Measurements from ENCODE around the gene TBC1D9. TPM values are rescaled to one million over a fixed set of nuclear protein-coding genes. Genes with fewer than 3 reads are reported as not detected.
A peak's percentile ranks its signal among the peaks of the same experiment; 100 is the strongest.

Gene TBC1D9
- total RNA-seq, 1 experiment from 2014 or later: not detected

DNA sequence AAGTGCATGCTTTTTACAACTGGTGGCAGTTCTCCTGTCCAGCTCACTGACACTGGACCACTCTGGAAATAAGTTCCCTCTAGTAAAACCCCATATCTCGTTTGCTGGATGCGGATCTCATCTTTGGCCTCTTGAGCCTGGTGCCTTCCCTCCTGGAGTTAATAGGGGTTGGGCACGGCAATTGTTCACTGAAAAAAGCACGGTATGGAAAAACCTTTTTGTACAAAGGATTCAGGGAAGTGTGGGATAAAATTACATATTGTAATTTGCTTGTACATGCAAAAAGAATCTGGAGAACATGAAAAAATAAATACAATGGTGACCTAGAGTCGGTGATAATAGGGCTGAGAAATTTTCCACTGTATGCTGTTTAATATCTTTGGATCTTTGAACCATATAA lies 30.6 kb downstream of the TBC1D9 start:
- no peak for DNase-seq
- no peak overlapping the region for H3K4me3 ChIP-seq (ENCODE audit: low read length)
- H2AFZ ChIP-seq (ENCODE audit: low read length): no peak overlapping the region
- no peaks in the 10 kb centered on the region for H3K27me3 ChIP-seq (ENCODE audit: low read length)
- no peaks in the 10 kb centered on the region for H4K20me1 ChIP-seq (ENCODE audit: insufficient read depth, low read depth, low read length)
- H3K4me2 ChIP-seq (ENCODE audit: low read depth, low read length, poor library complexity, severe bottlenecking): no peak overlapping the region
- no peak overlapping the region for H3K9ac ChIP-seq (ENCODE audit: low read length)
- no peaks in the 10 kb centered on the region for H3K79me2 ChIP-seq (ENCODE audit: low read length)
- H3K4me1 ChIP-seq (ENCODE audit: low read length): peaks cover 10% of the 10 kb centered on the region
- H3K9me2 ChIP-seq (replicated peaks; ENCODE audit: insufficient read depth, low read length): no peaks in the 10 kb centered on the region
- H3K27ac ChIP-seq (ENCODE audit: low read length): no peak overlapping the region
- H3K9me3 ChIP-seq (ENCODE audit: low read length): no peaks in the 10 kb centered on the region
- H3K36me3 ChIP-seq (ENCODE audit: insufficient read depth, low read length): no peaks in the 10 kb centered on the region

DNA sequence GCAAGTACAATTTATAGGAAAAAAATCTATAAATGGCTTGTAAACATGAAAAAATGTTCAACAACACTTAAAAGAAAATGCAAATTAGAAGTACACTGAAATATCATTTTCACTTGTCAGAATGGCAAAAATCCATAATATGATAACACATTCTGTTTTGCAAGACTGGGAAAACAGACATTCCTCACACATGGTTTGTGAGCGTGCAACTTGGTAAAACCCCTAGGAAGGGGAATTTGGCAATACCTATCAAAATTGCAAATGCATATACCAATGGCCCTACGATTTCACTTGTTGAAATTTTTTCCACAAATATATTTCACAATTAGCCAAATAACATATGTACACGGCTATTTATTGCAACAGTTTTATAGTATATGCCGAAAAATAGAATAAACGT lies 31.4 kb downstream of the TBC1D9 start:
- peaks cover 16% of the 10 kb centered on the region for H3K4me1 ChIP-seq (ENCODE audit: low read length)
- H3K4me3 ChIP-seq (ENCODE audit: low read length): no peak overlapping the region
- H3K27ac ChIP-seq (ENCODE audit: low read length): no peak overlapping the region
- H4K20me1 ChIP-seq (ENCODE audit: insufficient read depth, low read depth, low read length): no peaks in the 10 kb centered on the region
- H3K4me2 ChIP-seq (ENCODE audit: low read depth, low read length, poor library complexity, severe bottlenecking): no peak overlapping the region
- H2AFZ ChIP-seq (ENCODE audit: low read length): no peak overlapping the region
- H3K9me3 ChIP-seq (ENCODE audit: low read length): no peaks in the 10 kb centered on the region
- no peaks in the 10 kb centered on the region for H3K27me3 ChIP-seq (ENCODE audit: low read length)
- no peaks in the 10 kb centered on the region for H3K79me2 ChIP-seq (ENCODE audit: low read length)
- H3K36me3 ChIP-seq (ENCODE audit: insufficient read depth, low read length): no peaks in the 10 kb centered on the region
- H3K9me2 ChIP-seq (replicated peaks; ENCODE audit: insufficient read depth, low read length): no peaks in the 10 kb centered on the region
- H3K9ac ChIP-seq (ENCODE audit: low read length): no peak overlapping the region
- no peak for DNase-seq

DNA sequence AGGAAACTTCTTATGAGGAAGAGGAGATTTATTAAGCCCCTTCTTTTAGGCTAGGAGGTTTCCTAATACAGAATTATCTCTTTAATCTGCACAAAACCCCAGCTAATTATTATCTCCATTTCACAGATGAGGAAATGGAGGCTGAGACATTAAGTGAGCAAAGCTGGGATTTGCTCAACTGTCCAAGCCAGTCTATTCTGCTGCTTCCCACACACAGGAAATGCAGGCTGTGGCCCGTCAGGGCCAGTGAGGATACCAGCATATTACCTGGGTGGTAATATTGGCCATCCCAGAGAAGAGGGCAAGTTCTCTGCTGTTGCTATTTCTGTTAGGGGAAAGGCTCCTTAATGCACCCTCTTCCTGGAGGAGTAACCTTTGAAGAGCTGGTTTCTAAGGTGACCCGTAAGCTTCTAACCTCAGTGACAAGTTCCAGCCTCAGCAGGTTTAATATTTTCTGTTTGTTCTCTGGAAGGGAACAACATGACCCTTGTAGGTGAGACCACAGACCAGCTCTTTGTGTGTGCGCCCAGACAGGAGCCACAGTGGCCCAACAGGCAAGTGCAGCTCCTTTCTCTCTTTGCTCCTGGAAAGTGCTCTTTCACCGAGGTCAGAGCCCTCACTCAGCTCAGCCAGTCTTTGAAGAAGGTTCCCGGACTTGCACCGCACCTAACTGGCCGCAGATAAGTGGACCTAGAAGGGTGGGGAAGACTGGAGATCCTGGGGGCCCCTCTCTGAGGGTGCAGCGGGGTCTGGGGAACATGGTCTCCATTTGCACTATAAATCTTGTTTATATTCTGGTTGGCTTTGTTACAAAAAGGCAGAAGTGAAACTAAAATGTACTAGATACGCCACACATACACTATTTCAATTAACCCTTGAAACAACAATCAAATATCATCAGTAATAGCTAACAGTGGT lies 35.5 kb downstream of the TBC1D9 start:
- peaks cover 26% of the 10 kb centered on the region for H3K4me1 ChIP-seq (ENCODE audit: low read length)
- H3K27me3 ChIP-seq (ENCODE audit: low read length): no peaks in the 10 kb centered on the region
- peak overlapping the region; percentile 21 for H3K4me2 ChIP-seq (ENCODE audit: low read depth, low read length, poor library complexity, severe bottlenecking)
- H3K27ac ChIP-seq (ENCODE audit: low read length): no peak overlapping the region
- peak; percentile 47 for DNase-seq
- no peaks in the 10 kb centered on the region for H3K9me2 ChIP-seq (replicated peaks; ENCODE audit: insufficient read depth, low read length)
- no peaks in the 10 kb centered on the region for H4K20me1 ChIP-seq (ENCODE audit: insufficient read depth, low read depth, low read length)
- H3K4me3 ChIP-seq (ENCODE audit: low read length): peak overlapping the region; percentile 10; the same call in 1 of the 2 replicates
- H3K9me3 ChIP-seq (ENCODE audit: low read length): no peaks in the 10 kb centered on the region
- no peaks in the 10 kb centered on the region for H3K36me3 ChIP-seq (ENCODE audit: insufficient read depth, low read length)
- H3K79me2 ChIP-seq (ENCODE audit: low read length): no peaks in the 10 kb centered on the region
- H2AFZ ChIP-seq (ENCODE audit: low read length): peak overlapping the region; percentile 16; the same call in 1 of the 2 replicates
- no peak overlapping the region for H3K9ac ChIP-seq (ENCODE audit: low read length)

GRCh38 chr4:140719686-140720085 lies 36.5 kb downstream of the TBC1D9 start:
- Histone ChIP-seq H2AFZ (ENCODE audit: low read length) (no peak overlapping the region), H3K36me3 (ENCODE audit: insufficient read depth, low read length) (no peaks in the 10 kb centered on the region), H3K4me3 (ENCODE audit: low read length) (no peak overlapping the region), H3K9me2 (replicated peaks; ENCODE audit: insufficient read depth, low read length) (no peaks in the 10 kb centered on the region), H4K20me1 (ENCODE audit: insufficient read depth, low read depth, low read length) (no peaks in the 10 kb centered on the region), H3K9me3 (ENCODE audit: low read length) (no peaks in the 10 kb centered on the region), H3K4me2 (ENCODE audit: low read depth, low read length, poor library complexity, severe bottlenecking) (no peak overlapping the region), H3K4me1 (ENCODE audit: low read length) (peaks cover 26% of the 10 kb centered on the region), H3K27me3 (ENCODE audit: low read length) (no peaks in the 10 kb centered on the region), H3K79me2 (ENCODE audit: low read length) (no peaks in the 10 kb centered on the region), H3K27ac (ENCODE audit: low read length) (no peak overlapping the region), H3K9ac (ENCODE audit: low read length) (no peak overlapping the region)
- no peak for DNase-seq

GRCh38 chr4:140719022-140719421 lies 37.2 kb downstream of the TBC1D9 start:
- no peak overlapping the region for H3K4me2 ChIP-seq (ENCODE audit: low read depth, low read length, poor library complexity, severe bottlenecking)
- H3K36me3 ChIP-seq (ENCODE audit: insufficient read depth, low read length): no peaks in the 10 kb centered on the region
- peaks cover 26% of the 10 kb centered on the region for H3K4me1 ChIP-seq (ENCODE audit: low read length)
- no peak overlapping the region for H3K9ac ChIP-seq (ENCODE audit: low read length)
- no peak for DNase-seq
- H3K9me2 ChIP-seq (replicated peaks; ENCODE audit: insufficient read depth, low read length): no peaks in the 10 kb centered on the region
- no peaks in the 10 kb centered on the region for H3K27me3 ChIP-seq (ENCODE audit: low read length)
- H3K79me2 ChIP-seq (ENCODE audit: low read length): no peaks in the 10 kb centered on the region
- H3K4me3 ChIP-seq (ENCODE audit: low read length): no peak overlapping the region
- H2AFZ ChIP-seq (ENCODE audit: low read length): no peak overlapping the region
- H3K27ac ChIP-seq (ENCODE audit: low read length): no peak overlapping the region
- no peaks in the 10 kb centered on the region for H4K20me1 ChIP-seq (ENCODE audit: insufficient read depth, low read depth, low read length)
- H3K9me3 ChIP-seq (ENCODE audit: low read length): no peaks in the 10 kb centered on the region

GRCh38 chr4:140718241-140718952 lies 37.8 kb downstream of the TBC1D9 start:
- no peak overlapping the region for H3K4me2 ChIP-seq (ENCODE audit: low read depth, low read length, poor library complexity, severe bottlenecking)

DNA sequence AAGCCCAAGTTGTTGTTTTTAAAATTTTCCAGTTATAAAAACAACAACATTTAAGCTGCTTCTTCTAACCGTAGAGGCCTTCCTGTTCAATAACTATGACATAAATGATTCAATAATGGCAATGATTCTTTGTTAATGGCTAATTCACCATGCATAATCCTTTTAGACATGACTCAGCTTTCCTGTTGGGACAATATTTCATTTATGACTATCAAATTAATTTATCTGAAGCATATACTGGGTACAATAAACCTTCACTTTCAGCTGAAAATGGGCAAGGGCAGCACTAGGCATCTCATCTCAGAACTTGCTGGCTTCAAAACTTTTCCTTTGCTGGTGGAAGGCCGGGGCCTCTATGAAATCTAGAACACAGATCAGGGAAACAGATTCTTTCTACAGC lies 38.9 kb downstream of the TBC1D9 start:
- no peak overlapping the region for H3K4me3 ChIP-seq (ENCODE audit: low read length)
- H2AFZ ChIP-seq (ENCODE audit: low read length): no peak overlapping the region
- H4K20me1 ChIP-seq (ENCODE audit: insufficient read depth, low read depth, low read length): no peaks in the 10 kb centered on the region
- H3K4me1 ChIP-seq (ENCODE audit: low read length): peaks cover 26% of the 10 kb centered on the region
- no peaks in the 10 kb centered on the region for H3K79me2 ChIP-seq (ENCODE audit: low read length)
- H3K4me2 ChIP-seq (ENCODE audit: low read depth, low read length, poor library complexity, severe bottlenecking): no peak overlapping the region
- H3K9me3 ChIP-seq (ENCODE audit: low read length): no peaks in the 10 kb centered on the region
- no peaks in the 10 kb centered on the region for H3K36me3 ChIP-seq (ENCODE audit: insufficient read depth, low read length)
- no peak overlapping the region for H3K27ac ChIP-seq (ENCODE audit: low read length)
- no peak overlapping the region for H3K9ac ChIP-seq (ENCODE audit: low read length)
- no peak for DNase-seq
- H3K27me3 ChIP-seq (ENCODE audit: low read length): no peaks in the 10 kb centered on the region
- no peaks in the 10 kb centered on the region for H3K9me2 ChIP-seq (replicated peaks; ENCODE audit: insufficient read depth, low read length)

More at GRCh38 chr4:140718241-140718952, 37.8 kb downstream of the TBC1D9 start:
- Histone ChIP-seq H3K27ac (ENCODE audit: low read length) (no peak overlapping the region), H3K4me1 (ENCODE audit: low read length) (peaks cover 26% of the 10 kb centered on the region), H3K9me3 (ENCODE audit: low read length) (no peaks in the 10 kb centered on the region), H4K20me1 (ENCODE audit: insufficient read depth, low read depth, low read length) (no peaks in the 10 kb centered on the region), H3K36me3 (ENCODE audit: insufficient read depth, low read length) (no peaks in the 10 kb centered on the region), H2AFZ (ENCODE audit: low read length) (no peak overlapping the region), H3K9ac (ENCODE audit: low read length) (no peak overlapping the region), H3K4me3 (ENCODE audit: low read length) (no peak overlapping the region), H3K9me2 (replicated peaks; ENCODE audit: insufficient read depth, low read length) (no peaks in the 10 kb centered on the region), H3K27me3 (ENCODE audit: low read length) (no peaks in the 10 kb centered on the region), H3K79me2 (ENCODE audit: low read length) (no peaks in the 10 kb centered on the region)
- no peak for DNase-seq

DNA sequence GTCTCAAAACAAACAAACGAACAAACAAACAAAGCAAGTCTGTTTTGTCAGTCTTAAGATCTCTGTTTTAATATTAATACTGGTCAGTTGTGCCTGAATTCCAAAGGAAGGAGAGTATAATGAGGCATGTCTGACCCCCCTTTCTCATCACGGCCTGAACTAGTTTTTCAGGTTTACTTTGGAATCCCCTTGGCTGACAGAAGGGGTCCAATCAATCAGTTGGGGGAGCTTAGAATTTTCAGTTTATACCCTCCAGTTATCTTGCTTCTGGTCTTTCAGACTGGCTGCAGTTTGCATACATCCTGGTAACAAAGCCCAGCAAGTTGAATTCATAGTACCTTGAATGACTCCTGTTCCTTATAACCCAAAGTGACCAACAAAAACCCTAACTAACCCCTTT lies 41.1 kb downstream of the TBC1D9 start:
- Histone ChIP-seq H3K4me3 (ENCODE audit: low read length) (no peak overlapping the region), H3K4me2 (ENCODE audit: low read depth, low read length, poor library complexity, severe bottlenecking) (no peak overlapping the region), H3K79me2 (ENCODE audit: low read length) (no peaks in the 10 kb centered on the region)

More for the DNA sequence above, 41.1 kb downstream of the TBC1D9 start:
- no peaks in the 10 kb centered on the region for H3K36me3 ChIP-seq (ENCODE audit: insufficient read depth, low read length)
- no peaks in the 10 kb centered on the region for H3K9me2 ChIP-seq (replicated peaks; ENCODE audit: insufficient read depth, low read length)
- H3K4me1 ChIP-seq (ENCODE audit: low read length): peaks cover 13% of the 10 kb centered on the region
- H3K9me3 ChIP-seq (ENCODE audit: low read length): no peaks in the 10 kb centered on the region
- no peak overlapping the region for H3K9ac ChIP-seq (ENCODE audit: low read length)
- H2AFZ ChIP-seq (ENCODE audit: low read length): no peak overlapping the region
- no peaks in the 10 kb centered on the region for H4K20me1 ChIP-seq (ENCODE audit: insufficient read depth, low read depth, low read length)
- no peak for DNase-seq
- H3K27ac ChIP-seq (ENCODE audit: low read length): no peak overlapping the region
- no peaks in the 10 kb centered on the region for H3K27me3 ChIP-seq (ENCODE audit: low read length)
